CD8-positive, alpha-beta memory T cell (primary cell): ENCODE measurements around the gene MLLT3. TPM values are rescaled to one million over a fixed set of nuclear protein-coding genes. Genes with fewer than 3 reads are reported as not detected.
A peak's percentile ranks its signal among the peaks of the same experiment; 100 is the strongest.

Experiments
- CTCF ChIA-PET: fragments of 350-600 bp; sonication (Branson Sonifier 250); formaldehyde crosslinking; loops from one replicate; lab custom pipeline; 2021; ENCODE audit warnings: antibody characterized with exemption; lab: Charles Lee
- POLR2A ChIA-PET: fragments of 350-600 bp; sonication (Branson Sonifier 250); formaldehyde crosslinking; loops from one replicate; lab custom pipeline; 2021; ENCODE audit warnings: antibody characterized with exemption; lab: Charles Lee
- DNase-seq, 5 donors: peaks; one replicate each; pipeline versions ENCODE4 v3.0.0 to v3.0.0-alpha.2; 2020 to 2022; ENCODE audit warnings: mixed read lengths in 1 of 5
- H3K27ac ChIP-seq: one replicate; pipeline ENCODE4 v1.7.0; 2013; ENCODE audit warnings: low read depth, mild to moderate bottlenecking, low read length, moderate library complexity
- H3K27me3 ChIP-seq: 2 replicates; pipeline ENCODE4 v1.7.0; 2013; ENCODE audit warnings: low read length, mild to moderate bottlenecking; ENCODE audit not compliant: insufficient read depth, poor library complexity, severe bottlenecking
- H3K36me3 ChIP-seq: 2 replicates; pipeline ENCODE4 v1.7.0; 2013; ENCODE audit warnings: mild to moderate bottlenecking, low read length, moderate library complexity; ENCODE audit not compliant: insufficient read depth
- H3K4me1 ChIP-seq: 2 replicates; pipeline ENCODE4 v1.7.0; 2013; ENCODE audit warnings: mild to moderate bottlenecking, low read length, moderate library complexity; ENCODE audit not compliant: insufficient read depth
- H3K4me3 ChIP-seq: 2 replicates; pipeline ENCODE4 v1.7.0; 2013; ENCODE audit warnings: mild to moderate bottlenecking, low read length
- H3K9me3 ChIP-seq: 2 replicates; pipeline ENCODE4 v1.7.0; 2013; ENCODE audit warnings: mild to moderate bottlenecking, low read length
- H3K27ac Mint-ChIP-seq, 8 donors: one replicate each; pipeline ENCODE4 v1.8.0; 2020 to 2021; ENCODE audit warnings: mixed read lengths in 8 of 8, mild to moderate bottlenecking in 6 of 8, inconsistent platforms in 3 of 8, moderate library complexity in 3 of 8
- H3K27me3 Mint-ChIP-seq, 2 donors: one replicate each; pipeline ENCODE4 v1.8.0; 2020 to 2021; ENCODE audit warnings: mixed read lengths in 2 of 2, mild to moderate bottlenecking in 1 of 2, moderate library complexity in 1 of 2
- H3K36me3 Mint-ChIP-seq, 3 donors: one replicate each; pipeline ENCODE4 v1.8.0; 2020 to 2021; ENCODE audit warnings: mixed read lengths in 3 of 3, inconsistent platforms in 1 of 3, mild to moderate bottlenecking in 1 of 3
- H3K4me1 Mint-ChIP-seq, 3 donors: one replicate each; pipeline ENCODE4 v1.8.0; 2020 to 2021; ENCODE audit warnings: mixed read lengths in 3 of 3, inconsistent platforms in 1 of 3, mild to moderate bottlenecking in 1 of 3
- H3K4me3 Mint-ChIP-seq, 7 donors: one replicate each; pipeline ENCODE4 v1.8.0; 2020 to 2021; ENCODE audit warnings: mixed read lengths in 7 of 7, mild to moderate bottlenecking in 6 of 7, moderate library complexity in 4 of 7, inconsistent platforms in 2 of 7
- H3K9me3 Mint-ChIP-seq, 5 donors: one replicate each; pipeline ENCODE4 v1.8.0; 2020 to 2022; ENCODE audit warnings: mixed read lengths in 5 of 5, mild to moderate bottlenecking in 3 of 5, moderate library complexity in 2 of 5, inconsistent platforms in 1 of 5
- polyA plus RNA-seq: library from polyadenylated mRNA; unstranded; fragments of 300-500 nt; fragmentation: Illumina TruSeq; gene quantifications from one replicate; pipeline ENCODE4 v1.2.3, GENCODE V29; 2021
- total RNA-seq, 2 experiments: library from RNA; stranded (reverse); gene quantifications; one replicate each; pipeline ENCODE4 v1.2.3, GENCODE V29; 2021

Gene MLLT3
- total and polyA plus RNA-seq, 3 experiments from 2014 or later: 24.6 to 37.0 (median 36.8) TPM

- Histone ChIP-seq H3K9me3 (no peaks in the 10 kb centered on the region), H3K36me3 (no peaks in the 10 kb centered on the region), H3K4me1 (peaks cover 26% of the 10 kb centered on the region), H3K27me3 (no peaks in the 10 kb centered on the region), H3K4me3 (no peak overlapping the region), H3K27ac (no peak overlapping the region)
- no peaks in the 10 kb centered on the region for H3K9me3 Mint-ChIP-seq
- H3K4me3 Mint-ChIP-seq: no peak overlapping the region
- ChIA-PET POLR2A (no interaction called here), CTCF (no interaction called here)
- H3K27me3 Mint-ChIP-seq: no peaks in the 10 kb centered on the region
- peaks cover 10 to 75% (median 37%) of the 10 kb centered on the region in 3 donors for H3K36me3 Mint-ChIP-seq
- no peak for DNase-seq
- H3K4me1 Mint-ChIP-seq: peaks cover 12 to 51% (median 47%) of the 10 kb centered on the region in 3 donors
- H3K27ac Mint-ChIP-seq: peak overlapping the region in 2 of 8 donors; percentile 1 to 32
Observed at GRCh38 chr9:20363233-20363632, 259.1 kb downstream of the MLLT3 start.

DNA sequence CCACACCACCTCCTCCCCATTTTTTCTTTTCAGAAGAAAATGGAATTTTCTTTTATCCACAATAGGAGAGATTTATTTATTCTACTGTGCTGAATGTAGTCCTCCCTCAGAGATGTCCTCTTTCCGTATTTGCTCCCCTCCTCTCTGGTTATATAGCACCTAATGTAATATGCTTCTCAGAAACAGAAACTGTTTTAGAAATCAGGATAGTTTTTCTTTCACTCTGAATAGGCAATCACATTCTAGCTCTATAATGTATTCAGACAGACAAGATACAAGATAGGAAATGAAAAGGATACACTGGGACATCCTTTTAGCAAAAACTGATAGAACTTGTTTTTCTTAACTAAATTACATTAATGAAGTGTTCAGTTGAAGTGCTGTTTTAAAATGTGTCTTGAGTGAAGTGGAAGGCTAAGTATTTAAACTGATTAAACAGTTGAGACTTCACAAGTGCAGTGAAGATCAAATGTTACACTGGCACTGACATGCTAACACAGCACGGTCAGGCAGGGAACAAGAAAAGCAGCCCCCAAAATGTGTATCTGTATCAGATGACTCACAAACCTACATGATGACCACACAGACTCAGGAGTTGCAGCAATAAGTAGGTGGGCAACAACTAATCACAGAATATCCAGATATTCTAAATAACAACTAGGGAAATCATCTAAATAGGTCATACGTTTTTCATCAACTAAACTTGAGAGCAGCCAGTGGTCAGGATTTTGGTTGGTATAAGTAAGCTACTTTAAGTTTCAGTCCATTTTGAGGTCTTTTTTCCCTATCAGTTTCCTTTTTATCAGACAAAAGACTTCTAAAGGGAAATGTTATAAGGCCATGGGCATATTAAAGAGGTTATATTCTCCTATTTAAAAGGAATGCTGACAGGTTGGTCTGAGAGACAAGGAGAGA, 260.4 kb downstream of the MLLT3 start:
- H3K4me3 Mint-ChIP-seq: peak overlapping the region in 2 of 7 donors; percentile 12 to 14

GRCh38 chr9:20361229-20361628, 261.1 kb downstream of the MLLT3 start:
- Mint-ChIP-seq H3K4me3 (peak overlapping the region in 1 of 7 donors; percentile 1), H3K27ac (peak overlapping the region in 3 of 8 donors; percentile 6 to 64 (median 43)), H3K4me1 (peaks cover 13 to 53% (median 45%) of the 10 kb centered on the region in 3 donors), H3K9me3 (no peaks in the 10 kb centered on the region), H3K27me3 (no peaks in the 10 kb centered on the region), H3K36me3 (peaks cover 0 to 69% (median 24%) of the 10 kb centered on the region in 3 donors)
- H3K27ac ChIP-seq: no peak overlapping the region
- CTCF ChIA-PET: no interaction called here
- peaks cover 41% of the 10 kb centered on the region for H3K4me1 ChIP-seq
- H3K36me3 ChIP-seq: no peaks in the 10 kb centered on the region
- no peaks in the 10 kb centered on the region for H3K9me3 ChIP-seq
- POLR2A ChIA-PET: no interaction called here
- peak in 1 of 5 donors; percentile 23 for DNase-seq
- H3K4me3 ChIP-seq: no peak overlapping the region
- no peaks in the 10 kb centered on the region for H3K27me3 ChIP-seq

More for the DNA sequence above, 260.4 kb downstream of the MLLT3 start:
- DNase-seq: no peak
- POLR2A ChIA-PET: no interaction called here
- Histone ChIP-seq H3K27ac (no peak overlapping the region), H3K4me1 (peaks cover 36% of the 10 kb centered on the region), H3K4me3 (no peak overlapping the region), H3K36me3 (no peaks in the 10 kb centered on the region), H3K9me3 (no peaks in the 10 kb centered on the region), H3K27me3 (no peaks in the 10 kb centered on the region)
- H3K27me3 Mint-ChIP-seq: no peaks in the 10 kb centered on the region
- peaks cover 13 to 47% (median 45%) of the 10 kb centered on the region in 3 donors for H3K4me1 Mint-ChIP-seq
- CTCF ChIA-PET: interaction anchor here (0.7 kb wide), 1 partner anchor 1488 kb away, joined by 3 read pairs; no protein-coding TSS in a partner anchor
- no peaks in the 10 kb centered on the region for H3K9me3 Mint-ChIP-seq
- peak overlapping the region in 6 of 8 donors; percentile 9 to 62 (median 52) for H3K27ac Mint-ChIP-seq
- peaks cover 6 to 74% (median 29%) of the 10 kb centered on the region in 3 donors for H3K36me3 Mint-ChIP-seq

- no peak for DNase-seq
- peak overlapping the region in 1 of 7 donors; percentile 12 for H3K4me3 Mint-ChIP-seq
Observed at GRCh38 chr9:20358207-20358606, 264.1 kb downstream of the MLLT3 start.

GRCh38 chr9:20357037-20357432, 265.3 kb downstream of the MLLT3 start:
- H3K9me3 Mint-ChIP-seq: no peaks in the 10 kb centered on the region
- ChIA-PET CTCF (no interaction called here), POLR2A (no interaction called here)
- H3K27me3 Mint-ChIP-seq: no peaks in the 10 kb centered on the region
- Histone ChIP-seq H3K9me3 (no peaks in the 10 kb centered on the region), H3K27me3 (no peaks in the 10 kb centered on the region), H3K36me3 (no peaks in the 10 kb centered on the region), H3K27ac (no peak overlapping the region), H3K4me3 (no peak overlapping the region), H3K4me1 (peaks cover 33% of the 10 kb centered on the region)
- no peak overlapping the region for H3K27ac Mint-ChIP-seq
- H3K36me3 Mint-ChIP-seq: peaks cover 2 to 68% (median 26%) of the 10 kb centered on the region in 3 donors
- no peak overlapping the region for H3K4me3 Mint-ChIP-seq
- peaks cover 11 to 40% (median 36%) of the 10 kb centered on the region in 3 donors for H3K4me1 Mint-ChIP-seq
- DNase-seq: no peak

More at GRCh38 chr9:20358207-20358606, 264.1 kb downstream of the MLLT3 start:
- POLR2A ChIA-PET: no interaction called here
- Histone ChIP-seq H3K36me3 (no peaks in the 10 kb centered on the region), H3K4me3 (no peak overlapping the region), H3K9me3 (no peaks in the 10 kb centered on the region), H3K27ac (no peak overlapping the region), H3K27me3 (no peaks in the 10 kb centered on the region), H3K4me1 (peaks cover 41% of the 10 kb centered on the region)
- CTCF ChIA-PET: interaction anchor here (1.0 kb wide), 1 partner anchor 16 kb away, joined by 4 read pairs; no protein-coding TSS in a partner anchor
- peak overlapping the region in 2 of 8 donors; percentile 26 to 54 for H3K27ac Mint-ChIP-seq
- peaks cover 0 to 68% (median 22%) of the 10 kb centered on the region in 3 donors for H3K36me3 Mint-ChIP-seq
- H3K4me1 Mint-ChIP-seq: peaks cover 13 to 49% (median 41%) of the 10 kb centered on the region in 3 donors
- no peaks in the 10 kb centered on the region for H3K27me3 Mint-ChIP-seq
- no peaks in the 10 kb centered on the region for H3K9me3 Mint-ChIP-seq

- ChIA-PET POLR2A (no interaction called here), CTCF (no interaction called here)
- H3K36me3 ChIP-seq: no peaks in the 10 kb centered on the region
- Mint-ChIP-seq H3K27me3 (no peaks in the 10 kb centered on the region), H3K36me3 (peaks cover 4 to 68% (median 24%) of the 10 kb centered on the region in 3 donors), H3K4me3 (no peak overlapping the region), H3K4me1 (peaks cover 8 to 34% (median 31%) of the 10 kb centered on the region in 3 donors), H3K9me3 (no peaks in the 10 kb centered on the region), H3K27ac (peak overlapping the region in 1 of 8 donors; percentile 51)
- H3K4me1 ChIP-seq: peaks cover 31% of the 10 kb centered on the region
- H3K27me3 ChIP-seq: no peaks in the 10 kb centered on the region
- peak in 3 of 5 donors; percentile 5 to 55 (median 53) for DNase-seq
- H3K27ac ChIP-seq: no peak overlapping the region
- no peak overlapping the region for H3K4me3 ChIP-seq
- H3K9me3 ChIP-seq: no peaks in the 10 kb centered on the region
Observed at GRCh38 chr9:20356403-20357036, 265.8 kb downstream of the MLLT3 start.

- H3K4me1 Mint-ChIP-seq: peaks cover 6 to 22% (median 18%) of the 10 kb centered on the region in 3 donors
- H3K27ac Mint-ChIP-seq: peak overlapping the region in 1 of 8 donors; percentile 79
- no peak for DNase-seq
- H3K36me3 Mint-ChIP-seq: peaks cover 8 to 67% (median 23%) of the 10 kb centered on the region in 3 donors
- Histone ChIP-seq H3K27me3 (no peaks in the 10 kb centered on the region), H3K4me3 (no peak overlapping the region), H3K9me3 (no peaks in the 10 kb centered on the region), H3K27ac (no peak overlapping the region), H3K4me1 (peaks cover 19% of the 10 kb centered on the region), H3K36me3 (no peaks in the 10 kb centered on the region)
- no peak overlapping the region for H3K4me3 Mint-ChIP-seq
- POLR2A ChIA-PET: interaction anchor here (0.8 kb wide), 1 partner anchor 33 kb away, joined by 3 read pairs; no protein-coding TSS in a partner anchor
- H3K9me3 Mint-ChIP-seq: no peaks in the 10 kb centered on the region
- CTCF ChIA-PET: interaction anchor here (1.4 kb wide), 1 partner anchor 586 kb away, joined by 4 read pairs; no protein-coding TSS in a partner anchor
- no peaks in the 10 kb centered on the region for H3K27me3 Mint-ChIP-seq
Observed at GRCh38 chr9:20355022-20355421, 267.3 kb downstream of the MLLT3 start.
